Measurements from ENCODE around the gene UBE2U. TPM values are rescaled to one million over a fixed set of nuclear protein-coding genes. Genes with fewer than 3 reads are reported as not detected.
A peak's percentile ranks its signal among the peaks of the same experiment; 100 is the strongest.

UBE2U gene, protein sequence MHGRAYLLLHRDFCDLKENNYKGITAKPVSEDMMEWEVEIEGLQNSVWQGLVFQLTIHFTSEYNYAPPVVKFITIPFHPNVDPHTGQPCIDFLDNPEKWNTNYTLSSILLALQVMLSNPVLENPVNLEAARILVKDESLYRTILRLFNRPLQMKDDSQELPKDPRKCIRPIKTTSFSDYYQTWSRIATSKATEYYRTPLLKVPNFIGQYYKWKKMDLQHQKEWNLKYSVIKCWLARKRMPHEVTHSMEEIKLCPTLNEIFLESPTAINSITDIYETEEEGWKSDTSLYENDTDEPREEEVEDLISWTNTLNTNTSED
- total RNA-seq (2014; rRNA removed; shearing (Covaris generic)), result not detected in 2 replicates
- not detected in 2 replicates for polyA plus RNA-seq (2015; cell fraction: cytosol; rRNA removed)
- not detected in 2 replicates for polyA plus RNA-seq (2015; cell fraction: nucleus; rRNA removed)

DNA sequence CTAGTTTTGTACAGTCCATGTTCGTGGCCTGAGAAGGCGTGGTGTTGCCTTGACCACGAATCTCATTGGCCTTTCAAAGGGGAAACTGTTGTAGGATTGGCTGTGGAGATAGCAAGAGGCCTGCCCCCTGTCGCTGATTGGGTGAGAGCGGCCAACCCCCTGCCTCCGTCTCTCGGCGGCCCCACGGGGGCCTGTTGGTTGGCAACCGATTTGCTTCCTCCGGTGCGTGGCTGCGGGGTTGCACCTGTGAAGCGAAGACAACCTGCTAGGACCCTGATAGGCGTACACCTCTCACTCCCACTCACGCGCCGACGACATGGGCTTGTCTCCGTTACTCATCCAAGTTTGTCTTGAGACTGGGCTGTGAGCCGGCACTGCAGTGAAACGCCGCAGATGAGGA lies at the start of gene UBE2U:
Gene UBE2U, plus strand, starts transcription at position 204 of the 400 bp plus-strand sequence. CDS start 428 bp downstream, outside the sequence.
- no peak for DNase-seq (ENCODE audit: low read depth)

DNA sequence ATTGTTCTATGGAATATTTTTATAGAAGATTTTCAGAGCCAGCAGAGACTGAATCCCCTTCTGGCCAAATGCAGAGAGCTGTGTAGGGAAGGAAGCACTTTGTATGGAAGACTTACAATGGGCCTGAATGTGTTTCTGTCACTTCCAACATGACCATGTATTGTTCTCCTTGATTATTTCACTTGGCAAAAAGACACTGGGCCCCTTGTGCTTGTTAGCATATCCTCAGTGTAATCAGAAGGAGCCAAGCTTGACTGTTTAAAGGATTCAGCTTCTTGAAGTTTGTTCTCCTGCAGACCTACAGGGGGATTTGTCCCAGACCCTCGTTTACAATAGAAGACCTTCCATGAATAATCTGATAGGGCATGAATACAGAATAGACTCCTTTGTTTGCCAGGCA lies 48.1 kb upstream of the UBE2U start:
- DNase-seq (ENCODE audit: low read depth), result no peak

DNA sequence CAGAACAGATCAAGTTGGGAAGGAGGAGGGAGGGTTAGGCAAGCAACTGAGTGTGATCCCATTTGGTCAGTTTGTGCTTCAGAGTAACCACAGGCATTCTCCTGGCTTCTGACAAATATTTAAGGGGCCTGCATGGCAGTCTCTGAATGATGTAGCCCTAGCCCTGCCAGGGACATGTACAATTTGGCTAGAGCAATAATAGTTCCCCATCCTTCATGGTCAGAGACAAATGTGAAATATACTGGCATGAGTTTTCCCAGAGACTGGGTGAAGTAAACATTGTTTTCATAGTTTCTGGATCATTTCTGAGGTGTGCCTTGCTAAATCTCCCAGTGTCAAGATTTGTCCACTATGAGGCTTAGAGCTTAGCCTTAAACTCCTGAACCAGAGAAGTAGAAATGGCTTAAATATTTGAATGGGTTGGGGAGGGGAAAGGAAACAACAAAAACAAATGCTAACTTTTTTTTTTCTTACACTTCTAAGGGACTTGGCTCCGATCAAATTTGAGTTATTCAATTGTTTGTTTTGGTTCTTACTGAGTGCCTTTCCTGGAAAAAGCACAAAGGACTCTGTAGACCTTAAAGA lies 42.0 kb upstream of the UBE2U start:
- no peak for DNase-seq (ENCODE audit: low read depth)

DNA sequence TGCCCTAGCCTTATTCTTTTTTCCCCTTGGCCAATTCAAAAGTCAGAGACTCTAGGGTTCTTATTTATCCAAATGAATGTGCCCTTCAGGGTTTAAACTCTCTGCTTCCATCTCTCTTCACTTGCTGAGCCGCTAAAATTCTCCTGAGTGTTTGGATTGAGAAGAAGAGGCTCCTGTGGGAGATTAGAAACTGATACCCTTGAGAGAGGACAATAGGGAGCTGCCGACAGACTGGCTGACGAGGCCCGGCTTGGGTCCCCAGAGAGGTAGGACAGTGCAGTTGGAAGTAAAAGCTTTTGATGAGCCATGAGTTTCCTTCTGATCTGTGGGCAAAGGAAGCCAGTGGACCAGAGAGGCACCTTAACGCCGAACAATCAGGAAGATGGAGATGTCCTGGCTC lies 41.3 kb upstream of the UBE2U start:
- DNase-seq (ENCODE audit: low read depth), result no peak

DNA sequence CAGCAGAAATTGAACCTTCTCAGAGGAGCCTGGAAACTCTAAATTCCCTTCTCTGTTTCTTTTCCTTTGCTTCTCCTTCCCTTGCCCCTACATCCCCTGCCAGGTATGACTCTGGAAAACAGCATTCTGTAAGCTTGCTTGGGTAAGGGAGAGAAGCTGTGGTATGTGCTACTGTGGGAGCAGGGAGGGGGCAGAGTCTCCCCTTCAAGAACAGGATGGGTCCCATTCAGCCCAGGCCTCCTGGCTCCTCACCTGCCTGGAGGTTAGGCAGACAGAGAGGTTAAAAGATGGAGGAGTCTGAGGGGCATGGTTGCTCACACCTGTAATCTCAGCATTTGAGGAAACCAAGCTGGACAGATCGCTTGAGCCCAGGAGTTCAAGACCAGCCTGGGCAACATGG lies 40.6 kb upstream of the UBE2U start:
- no peak for DNase-seq (ENCODE audit: low read depth)

DNA sequence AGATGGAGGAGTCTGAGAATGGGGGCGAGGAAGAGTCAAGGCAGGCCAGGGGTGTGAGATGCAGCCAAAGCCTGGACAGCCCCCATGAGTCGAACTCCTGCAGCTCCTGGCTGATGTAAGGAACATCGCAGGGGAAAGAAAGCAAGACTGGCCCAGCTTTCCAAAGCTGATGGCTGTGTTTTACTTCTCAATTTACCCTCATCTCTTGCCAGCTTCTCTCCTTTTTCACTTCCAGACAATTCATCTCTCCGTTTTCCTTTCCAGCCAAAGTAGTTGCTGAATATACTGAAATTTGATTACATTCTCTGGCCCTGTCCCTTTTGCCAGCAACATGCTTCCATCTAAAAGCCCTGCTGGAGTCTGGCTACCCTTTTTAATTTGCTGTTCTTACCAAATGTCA lies 40.0 kb upstream of the UBE2U start:
- no peak for DNase-seq (ENCODE audit: low read depth)

DNA sequence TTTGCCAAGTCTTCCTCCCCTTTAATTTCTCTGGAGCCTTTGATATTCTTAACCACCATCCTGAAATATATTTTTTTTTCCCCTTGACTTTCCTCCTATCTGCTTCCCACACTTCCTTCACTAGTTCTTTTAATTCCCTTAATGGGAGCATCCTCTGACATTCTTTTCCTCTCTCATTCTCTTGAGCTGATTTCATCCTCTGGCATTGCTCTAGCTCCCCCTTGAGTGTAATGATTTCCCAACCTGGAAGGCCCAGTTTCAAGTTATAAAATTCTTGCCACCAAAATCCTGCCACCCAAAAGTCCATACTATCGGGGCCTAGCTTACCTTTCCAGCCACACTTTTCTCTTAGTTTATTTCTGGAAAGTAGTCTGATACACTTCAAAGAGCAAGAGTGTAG lies 39.5 kb upstream of the UBE2U start:
- peak; percentile 32 for DNase-seq (ENCODE audit: low read depth)

DNA sequence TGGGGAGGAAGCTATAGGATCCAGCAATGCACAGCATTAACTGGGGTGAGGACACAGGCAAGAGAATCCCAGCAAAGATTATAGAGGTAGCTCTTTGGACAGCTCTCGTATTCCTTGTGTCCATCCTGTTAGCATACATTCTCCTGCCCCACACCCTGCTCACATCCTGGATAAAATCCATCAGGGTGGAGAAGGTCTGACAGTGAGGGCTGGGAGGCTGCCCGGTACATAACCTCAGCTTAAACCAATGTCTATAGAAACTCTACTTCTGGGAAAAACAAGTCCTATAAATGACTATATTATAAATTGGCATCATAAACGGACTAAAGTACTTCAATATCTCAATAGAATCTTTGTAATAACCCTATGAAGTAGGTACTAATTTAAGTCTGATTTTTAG lies 36.8 kb upstream of the UBE2U start:
- DNase-seq (ENCODE audit: low read depth), result no peak

DNA sequence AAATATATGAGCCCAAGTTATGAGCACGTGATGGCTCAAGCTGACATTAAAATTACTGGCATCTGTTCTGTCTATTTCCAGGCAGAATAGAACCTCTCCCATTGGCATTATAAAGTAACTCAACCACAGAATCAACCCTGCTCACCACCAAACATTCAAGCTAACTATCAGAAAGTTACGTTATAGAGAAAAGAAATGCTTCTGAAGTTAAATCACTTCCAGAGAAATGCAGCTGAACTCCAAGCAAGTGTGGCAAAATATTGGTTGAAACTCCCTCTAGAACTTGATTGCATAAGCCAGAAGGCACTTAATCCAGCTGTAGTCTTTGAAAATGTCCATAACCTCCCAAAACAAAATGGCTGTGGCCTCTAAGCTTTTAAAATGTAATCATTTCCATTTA lies 36.2 kb upstream of the UBE2U start:
- DNase-seq (ENCODE audit: low read depth), result no peak

DNA sequence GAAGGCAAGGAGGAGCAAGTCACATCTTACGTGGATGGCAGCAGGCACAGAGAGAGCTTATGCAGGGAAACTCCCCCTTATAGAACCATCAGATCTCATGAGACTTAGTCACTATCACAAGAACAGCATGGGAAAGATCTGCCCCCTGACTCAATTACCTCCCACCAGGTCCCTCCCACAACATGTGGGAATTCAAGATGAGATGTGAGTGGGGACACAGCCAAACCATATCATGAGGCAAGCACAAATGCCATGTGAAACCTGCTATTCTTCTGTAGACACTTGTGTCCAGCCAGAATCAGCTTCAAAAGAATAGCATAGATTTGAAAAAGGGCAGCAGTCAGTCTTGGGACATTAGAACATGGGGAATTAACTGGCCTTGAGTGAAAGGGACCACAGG lies 32.2 kb upstream of the UBE2U start:
- peak; percentile 17 for DNase-seq (ENCODE audit: low read depth)

DNA sequence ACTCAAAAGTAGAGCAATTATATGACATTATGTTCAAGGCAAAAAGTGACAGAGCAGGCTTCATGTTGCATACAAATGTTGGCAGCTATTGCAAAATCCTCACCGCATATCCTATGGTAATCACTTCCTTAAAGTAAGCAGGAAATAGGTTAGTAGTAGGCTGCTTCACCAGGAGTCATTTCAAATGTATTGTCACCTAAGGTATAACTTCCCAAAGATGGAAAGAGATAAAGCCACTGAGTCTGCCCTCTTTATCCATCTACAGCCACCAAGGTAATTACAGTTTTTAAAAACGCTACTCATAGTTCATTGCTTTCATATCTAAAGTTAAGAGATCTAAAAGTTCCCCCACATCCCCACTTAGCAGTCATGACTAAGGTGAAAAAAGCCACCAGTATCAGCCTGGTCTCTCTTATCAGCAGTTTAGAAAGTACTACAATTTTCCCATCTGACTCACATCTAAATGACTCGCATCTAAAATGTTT lies 31.6 kb upstream of the UBE2U start:
- DNase-seq (ENCODE audit: low read depth), result peak; percentile 73

DNA sequence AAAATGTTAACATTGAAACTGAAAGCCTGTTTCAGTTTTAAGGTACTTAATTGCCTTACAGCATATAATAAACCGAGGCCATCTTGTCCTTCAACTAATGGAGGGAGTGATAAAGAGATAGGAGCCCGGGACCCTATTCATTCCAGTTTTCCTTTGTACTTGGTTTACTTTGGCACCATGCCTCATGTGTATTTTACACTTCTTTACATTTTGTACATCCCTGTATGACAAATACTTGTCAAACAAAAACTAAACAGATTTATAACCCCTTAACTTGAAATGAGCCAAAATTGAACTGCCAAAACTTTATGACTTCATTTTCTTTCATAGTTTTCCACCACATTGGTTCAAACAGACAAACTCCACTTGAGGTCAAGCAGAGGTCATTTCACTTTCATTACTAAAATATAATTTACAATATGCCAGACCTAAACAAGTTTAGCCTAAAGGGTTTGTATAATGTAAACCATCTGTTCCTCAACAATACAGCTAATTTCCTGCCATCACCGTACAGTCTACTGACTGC lies 30.9 kb upstream of the UBE2U start:
- no peak for DNase-seq (ENCODE audit: low read depth)

DNA sequence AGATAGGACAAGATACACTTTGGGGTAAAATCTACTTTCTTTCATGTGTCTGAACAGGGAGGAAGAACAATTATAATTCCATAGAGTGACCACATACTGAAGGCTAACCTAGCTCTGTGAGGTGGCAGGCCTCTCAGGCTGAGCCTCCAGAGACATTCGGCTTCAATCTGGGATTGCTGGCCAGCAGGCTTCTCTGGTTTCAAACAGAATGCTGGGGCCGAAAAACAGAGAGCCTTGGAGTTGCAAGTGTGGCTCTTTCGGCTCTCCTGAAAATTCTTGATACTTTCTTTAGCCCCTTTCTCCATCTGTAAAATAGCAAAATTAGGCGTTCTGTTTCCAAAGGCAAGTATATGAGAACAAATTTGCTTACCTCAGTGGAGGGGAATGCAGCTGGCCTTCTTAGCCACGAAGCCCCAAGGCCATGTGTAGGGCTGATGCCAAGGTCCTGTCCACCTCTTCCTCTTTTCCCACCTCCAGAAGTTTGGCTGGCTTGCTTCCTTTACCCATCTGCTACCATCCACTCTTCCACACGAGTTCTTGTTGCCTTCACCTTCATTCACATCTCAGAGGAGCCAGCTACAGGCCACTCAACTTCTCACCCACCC lies 30.0 kb upstream of the UBE2U start:
- no peak for DNase-seq (ENCODE audit: low read depth)

DNA sequence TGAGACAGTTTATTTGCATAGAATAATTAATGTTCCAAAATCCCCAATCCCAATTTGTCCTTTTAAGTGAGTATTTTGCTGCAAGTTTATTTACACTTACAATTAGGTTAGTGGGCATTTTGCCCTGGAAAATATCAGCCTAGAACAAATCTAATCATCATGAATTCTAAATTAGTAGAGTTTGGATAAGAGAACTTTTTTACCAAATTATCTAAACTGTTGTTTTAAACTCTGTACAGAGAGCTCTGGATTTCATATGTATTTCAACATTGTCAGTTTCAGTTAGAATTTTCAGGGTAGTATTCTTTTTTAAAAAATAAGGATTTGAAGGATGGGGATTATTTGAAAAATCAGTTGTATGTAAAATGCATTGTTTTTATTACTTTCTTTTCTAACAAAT lies 27.8 kb upstream of the UBE2U start:
- no peak for DNase-seq (ENCODE audit: low read depth)

DNA sequence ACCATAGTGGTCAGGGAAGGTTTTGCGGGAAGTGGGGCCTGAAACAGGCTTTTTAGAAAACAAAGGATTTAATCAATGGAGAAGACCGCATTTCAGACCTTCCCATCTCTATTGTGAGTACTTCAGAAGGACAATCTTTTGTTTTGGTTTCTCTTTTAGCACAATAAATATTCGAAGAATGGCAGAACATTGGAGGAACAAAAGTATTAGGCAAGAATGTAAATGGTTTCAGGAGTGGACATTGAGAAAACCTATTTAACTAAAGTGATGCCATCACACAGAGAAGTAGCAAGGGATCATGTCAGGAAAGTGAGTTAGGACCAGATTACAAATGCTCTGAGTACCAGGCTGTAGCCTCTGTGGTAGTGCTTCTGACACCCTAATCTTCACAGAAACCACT lies 26.8 kb upstream of the UBE2U start:
- no peak for DNase-seq (ENCODE audit: low read depth)

DNA sequence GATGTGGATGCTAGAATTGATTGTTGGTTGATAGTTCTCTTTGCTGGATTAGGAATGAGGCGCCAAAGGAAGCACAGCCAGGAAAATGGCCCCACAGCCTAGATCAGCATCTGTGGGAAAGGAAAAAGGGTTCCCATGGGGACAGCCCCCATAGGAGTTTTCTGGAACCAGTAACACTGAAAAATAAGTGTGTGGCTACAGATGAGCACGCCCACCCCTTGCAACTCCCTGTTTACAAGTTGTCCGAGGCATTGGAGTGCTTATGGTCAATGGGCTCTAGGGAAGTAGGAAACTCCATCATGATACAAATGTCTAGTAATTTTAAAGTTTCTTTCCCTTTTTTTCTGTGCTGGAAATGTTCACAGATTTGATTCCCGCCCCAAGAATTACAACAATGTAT lies 23.8 kb upstream of the UBE2U start:
- no peak for DNase-seq (ENCODE audit: low read depth)

DNA sequence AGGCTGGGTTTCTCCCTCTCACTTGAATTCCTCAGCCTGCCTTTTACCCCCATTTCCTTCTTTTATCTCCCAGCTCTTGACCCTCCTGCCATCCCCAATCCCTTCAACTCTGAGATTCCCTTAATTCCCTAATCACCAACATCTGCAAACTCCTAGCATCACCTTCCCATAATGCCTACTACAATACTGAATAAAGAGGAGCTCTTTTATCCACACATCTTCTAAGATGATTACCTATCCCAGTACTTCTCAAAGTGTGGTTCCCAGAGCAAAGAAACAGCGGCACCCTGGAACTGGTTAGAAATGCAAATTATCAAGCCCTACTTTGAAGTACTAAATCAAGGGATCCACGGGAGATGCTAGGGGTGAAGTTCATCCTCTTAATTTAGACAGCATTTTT lies 21.2 kb upstream of the UBE2U start:
- no peak for DNase-seq (ENCODE audit: low read depth)

DNA sequence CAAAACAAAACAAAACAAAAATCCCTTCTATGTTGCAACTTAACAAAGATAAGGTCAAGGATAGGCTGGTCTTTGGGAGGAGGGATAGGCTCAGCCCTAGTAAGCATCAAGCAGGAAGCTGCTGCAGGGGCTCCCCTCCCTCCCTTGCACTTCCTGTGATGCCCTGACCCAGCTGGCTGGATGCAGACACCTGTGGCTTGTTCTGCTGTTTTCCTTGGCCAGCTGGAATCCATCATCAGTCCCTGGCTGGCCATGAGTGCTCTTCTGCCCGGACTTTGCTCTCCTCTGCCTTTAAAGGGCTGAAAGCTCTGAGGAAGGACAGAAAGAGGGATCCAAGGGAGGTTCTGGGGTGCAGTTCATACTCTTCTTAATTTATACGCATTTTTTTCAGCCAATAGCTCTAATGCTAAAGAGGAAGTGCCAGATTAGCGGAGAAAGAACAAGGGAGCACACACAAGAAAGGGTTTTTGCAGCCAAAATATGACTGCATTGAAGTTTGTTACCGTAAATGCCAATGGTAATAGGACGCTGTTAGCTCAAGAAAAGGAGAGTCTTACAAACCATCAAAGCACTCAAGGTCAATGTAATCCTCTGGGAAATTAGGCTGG lies 19.9 kb upstream of the UBE2U start:
- no peak for DNase-seq (ENCODE audit: low read depth)

DNA sequence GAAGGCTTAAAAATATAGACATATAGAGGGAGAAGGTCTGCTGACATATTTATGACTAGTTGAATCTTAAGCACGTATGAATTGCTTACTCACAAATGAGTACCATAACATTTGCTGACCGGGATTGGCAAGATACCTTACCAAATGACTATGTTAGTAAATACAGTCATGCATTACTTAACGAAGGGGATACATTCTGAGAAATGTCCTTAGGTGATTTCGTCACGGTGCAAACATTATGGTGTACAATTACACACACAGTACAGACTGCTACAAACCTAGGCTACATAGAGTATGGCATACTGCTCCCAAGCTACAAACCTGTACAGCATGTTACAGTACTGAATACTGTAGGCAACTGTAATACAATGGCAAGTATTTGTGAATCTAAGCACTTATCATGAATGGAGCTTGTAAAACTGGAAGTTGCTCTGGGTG lies 19.4 kb upstream of the UBE2U start:
- DNase-seq (ENCODE audit: low read depth), result no peak

DNA sequence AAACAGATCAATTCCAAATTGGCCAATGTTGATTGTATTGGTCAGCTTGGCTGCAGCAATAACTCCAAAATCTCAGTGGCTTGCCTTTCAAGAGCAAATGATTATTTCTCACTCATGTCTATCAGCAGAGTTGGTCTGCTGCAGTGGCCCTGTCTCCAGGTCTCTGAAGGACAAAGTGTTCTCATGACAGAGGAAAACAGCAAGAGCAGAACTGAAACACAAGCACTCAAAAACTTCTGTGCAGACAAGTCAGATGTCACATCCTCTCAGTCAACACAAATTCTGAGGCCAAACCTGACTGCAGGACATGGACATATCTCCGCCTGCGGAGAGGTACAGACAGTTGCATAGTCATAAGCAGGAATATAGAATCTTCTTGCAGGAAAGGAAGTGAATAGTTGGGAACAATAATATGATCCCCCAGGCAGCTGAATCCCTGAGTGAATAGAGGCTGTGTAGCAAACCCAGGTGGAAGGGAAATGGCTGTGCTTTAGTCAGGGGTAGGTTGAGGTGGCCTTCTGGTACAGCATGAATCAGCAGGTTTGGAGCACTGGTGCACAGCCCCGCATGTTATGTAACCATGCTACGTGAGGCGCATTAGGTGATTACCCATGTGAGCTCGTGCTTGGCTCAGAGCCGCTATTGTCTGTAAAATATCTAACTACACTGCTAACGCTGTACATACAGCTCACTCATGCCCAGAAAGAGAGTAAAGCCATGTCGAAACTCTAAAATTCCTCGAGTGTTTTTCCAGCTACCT lies 17.1 kb upstream of the UBE2U start:
- DNase-seq (ENCODE audit: low read depth), result no peak

DNA sequence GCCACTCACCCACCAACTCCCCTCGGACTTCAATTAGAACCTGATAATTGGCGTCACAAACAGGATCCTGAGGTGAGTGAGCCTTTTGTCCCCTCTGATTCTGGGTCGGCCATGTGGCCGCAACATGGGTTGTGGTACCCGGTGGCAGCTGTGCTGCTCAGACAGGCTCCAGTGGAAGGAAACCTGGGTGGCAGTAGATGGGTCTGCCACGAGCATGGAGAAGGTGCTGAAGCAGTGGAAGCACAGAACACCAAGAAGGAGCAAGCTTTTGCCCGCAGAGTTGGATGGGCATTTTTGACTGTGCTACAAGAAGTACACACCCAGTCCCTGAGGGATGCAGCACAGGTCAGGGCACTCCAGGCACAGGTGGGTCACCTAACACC lies 16.5 kb upstream of the UBE2U start:
- DNase-seq (ENCODE audit: low read depth), result no peak

Data from HT1080 (cell line).